ENCODE data around the gene SAMD11. TPM values are rescaled to one million over a fixed set of nuclear protein-coding genes. Genes with fewer than 3 reads are reported as not detected.

Gene SAMD11
- total RNA-seq, 2 experiments from 2014 or later, result 0.06 TPM; not detected in 1

GRCh38 chr1:934991-935750 is 11.4 kb downstream of the SAMD11 start:
- Histone ChIP-seq H3K27ac (ENCODE audit: low read depth, low read length, poor library complexity, severe bottlenecking) (no peak overlapping the region), H3K4me2 (ENCODE audit: low read length) (no peak overlapping the region), H3K36me3 (ENCODE audit: insufficient read depth, low read length) (no peaks in the 10 kb centered on the region), H3K4me3 (ENCODE audit: low read depth, low read length, poor library complexity, severe bottlenecking) (no peak overlapping the region), H4K20me1 (ENCODE audit: insufficient read depth, low read length) (no peaks in the 10 kb centered on the region; the same call in 1 of the 2 replicates), H2AFZ (ENCODE audit: low read length) (no peak overlapping the region), H3K9me2 (ENCODE audit: insufficient read depth, low read length) (no peaks in the 10 kb centered on the region), H3K4me1 (ENCODE audit: insufficient read depth, low read length, poor library complexity, severe bottlenecking) (no peaks in the 10 kb centered on the region), H3K9me3 (ENCODE audit: low read length) (no peaks in the 10 kb centered on the region), H3K79me2 (ENCODE audit: insufficient read depth, low read depth, low read length) (no peaks in the 10 kb centered on the region)
- DNase-seq (ENCODE audit: low spot score), result no peak
- BruUV-seq (replicated peaks), result no TSS peak
- no peak for TF ChIP-seq EZH2phosphoT487 (IDR thresholded peaks at IDR 0.05; ENCODE audit: borderline replicate concordance, low read depth, low read length)
- TF ChIP-seq, protein P1, sequence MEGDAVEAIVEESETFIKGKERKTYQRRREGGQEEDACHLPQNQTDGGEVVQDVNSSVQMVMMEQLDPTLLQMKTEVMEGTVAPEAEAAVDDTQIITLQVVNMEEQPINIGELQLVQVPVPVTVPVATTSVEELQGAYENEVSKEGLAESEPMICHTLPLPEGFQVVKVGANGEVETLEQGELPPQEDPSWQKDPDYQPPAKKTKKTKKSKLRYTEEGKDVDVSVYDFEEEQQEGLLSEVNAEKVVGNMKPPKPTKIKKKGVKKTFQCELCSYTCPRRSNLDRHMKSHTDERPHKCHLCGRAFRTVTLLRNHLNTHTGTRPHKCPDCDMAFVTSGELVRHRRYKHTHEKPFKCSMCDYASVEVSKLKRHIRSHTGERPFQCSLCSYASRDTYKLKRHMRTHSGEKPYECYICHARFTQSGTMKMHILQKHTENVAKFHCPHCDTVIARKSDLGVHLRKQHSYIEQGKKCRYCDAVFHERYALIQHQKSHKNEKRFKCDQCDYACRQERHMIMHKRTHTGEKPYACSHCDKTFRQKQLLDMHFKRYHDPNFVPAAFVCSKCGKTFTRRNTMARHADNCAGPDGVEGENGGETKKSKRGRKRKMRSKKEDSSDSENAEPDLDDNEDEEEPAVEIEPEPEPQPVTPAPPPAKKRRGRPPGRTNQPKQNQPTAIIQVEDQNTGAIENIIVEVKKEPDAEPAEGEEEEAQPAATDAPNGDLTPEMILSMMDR (conservative IDR thresholded peaks at IDR 0.05; ENCODE audit: low read length), result no peak
- intact Hi-C loops (cut with micrococcal nuclease; ENCODE audit: unreplicated experiment), result loop anchor here (5.0 kb wide), 1 partner anchor 33 kb away; no protein-coding TSS in a partner anchor
- POLR2A ChIA-PET, result no interaction called here
- CTCF ChIA-PET (ENCODE audit: unreplicated experiment), result no interaction called here

DNA sequence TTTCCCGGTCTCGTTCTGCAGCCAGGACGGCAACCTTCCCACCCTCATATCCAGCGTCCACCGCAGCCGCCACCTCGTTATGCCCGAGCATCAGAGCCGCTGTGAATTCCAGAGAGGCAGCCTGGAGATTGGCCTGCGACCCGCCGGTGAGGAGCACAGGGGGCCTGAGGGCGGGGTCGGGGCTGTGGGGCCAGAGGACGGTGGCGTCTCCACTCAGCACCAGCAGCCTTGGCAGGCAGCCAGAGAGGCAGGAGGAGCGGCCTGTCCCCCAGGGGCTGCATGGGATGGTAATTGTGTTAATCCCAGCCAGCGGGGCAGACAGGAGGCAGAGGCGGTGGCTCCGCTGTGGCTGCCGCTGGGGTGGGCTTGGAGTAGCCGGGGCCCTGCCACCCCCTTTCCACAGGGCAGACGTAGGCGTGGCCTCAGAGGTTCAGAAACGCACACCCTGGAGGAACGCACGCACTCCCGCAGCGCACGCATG is 12.1 kb downstream of the SAMD11 start:
- no peak overlapping the region for H3K27ac ChIP-seq (ENCODE audit: low read depth, low read length, poor library complexity, severe bottlenecking)
- no peak overlapping the region for H2AFZ ChIP-seq (ENCODE audit: low read length)
- no peak overlapping the region for H3K4me2 ChIP-seq (ENCODE audit: low read length)
- no peaks in the 10 kb centered on the region for H3K79me2 ChIP-seq (ENCODE audit: insufficient read depth, low read depth, low read length)
- no peaks in the 10 kb centered on the region; the same call in 1 of the 2 replicates for H4K20me1 ChIP-seq (ENCODE audit: insufficient read depth, low read length)
- DNase-seq (ENCODE audit: low spot score), result no peak
- no peaks in the 10 kb centered on the region for H3K36me3 ChIP-seq (ENCODE audit: insufficient read depth, low read length)
- CTCF ChIA-PET (ENCODE audit: unreplicated experiment), result no interaction called here
- BruUV-seq (replicated peaks), result no TSS peak
- no peaks in the 10 kb centered on the region for H3K9me2 ChIP-seq (ENCODE audit: insufficient read depth, low read length)
- intact Hi-C loops (cut with micrococcal nuclease; ENCODE audit: unreplicated experiment), result loop anchor here (5.0 kb wide), 1 partner anchor 33 kb away; no protein-coding TSS in a partner anchor
- POLR2A ChIA-PET, result no interaction called here
- TF ChIP-seq, protein P1 (conservative IDR thresholded peaks at IDR 0.05; ENCODE audit: low read length), result no peak
- no peak for TF ChIP-seq EZH2phosphoT487 (IDR thresholded peaks at IDR 0.05; ENCODE audit: borderline replicate concordance, low read depth, low read length)
- H3K4me1 ChIP-seq (ENCODE audit: insufficient read depth, low read length, poor library complexity, severe bottlenecking), result peaks cover 5% of the 10 kb centered on the region
- H3K9me3 ChIP-seq (ENCODE audit: low read length), result no peaks in the 10 kb centered on the region
- no peak overlapping the region for H3K4me3 ChIP-seq (ENCODE audit: low read depth, low read length, poor library complexity, severe bottlenecking)

Measured in OCI-LY7 (cell line).